HuH-7.5 (cell line): Measurements from ENCODE around the gene MAGI2.
"Not testable (repeated sequence)": the region's sequence is repeated elsewhere in the genome, so short reads cannot be mapped to it uniquely, and the experiment has no call there.

Source experiments
- DNase-seq: peaks from one replicate; pipeline ENCODE4 v3.0.0; 2011; ENCODE audit warnings: low spot score

MAGI2 gene

DNA sequence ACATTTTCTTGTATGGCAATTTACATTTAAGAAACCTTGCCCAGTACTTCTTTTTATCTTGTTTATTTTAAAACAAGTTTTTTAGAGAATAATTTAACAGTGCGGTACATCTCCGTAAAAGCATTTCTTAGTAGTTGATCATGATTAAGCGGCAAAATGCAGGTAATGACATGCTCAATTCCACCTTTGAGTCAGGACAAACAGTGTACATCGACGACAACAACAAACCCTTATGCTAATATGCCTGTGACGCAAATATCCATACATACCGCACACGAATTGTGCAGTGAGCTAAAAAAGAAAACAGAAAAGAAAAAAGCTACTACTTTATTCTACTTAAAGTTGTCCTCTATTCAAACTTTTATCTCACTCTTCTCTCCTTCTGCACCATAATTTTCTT is 1.9 kb downstream of the MAGI2 start:
- no peak for DNase-seq

DNA sequence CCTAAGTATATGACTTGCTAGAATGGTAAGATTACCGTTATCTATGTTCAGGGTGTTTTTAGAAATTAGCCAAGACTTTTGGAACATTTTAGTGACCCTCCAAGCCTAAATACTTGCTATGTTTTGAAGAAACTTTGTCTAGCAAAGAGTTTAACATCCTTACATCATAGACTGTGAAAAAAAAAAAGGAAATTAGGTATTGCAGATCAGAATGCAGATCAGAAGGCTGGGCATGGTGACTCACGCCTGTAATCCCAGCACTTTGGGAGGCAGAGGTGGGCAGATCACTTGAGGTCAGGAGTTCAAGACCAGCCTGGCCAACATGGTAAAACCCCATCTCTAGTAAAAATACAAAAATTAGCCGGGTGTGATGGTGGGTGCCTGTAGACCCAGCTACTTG is 10.7 kb downstream of the MAGI2 start:
- not testable (repeated sequence) for DNase-seq

DNA sequence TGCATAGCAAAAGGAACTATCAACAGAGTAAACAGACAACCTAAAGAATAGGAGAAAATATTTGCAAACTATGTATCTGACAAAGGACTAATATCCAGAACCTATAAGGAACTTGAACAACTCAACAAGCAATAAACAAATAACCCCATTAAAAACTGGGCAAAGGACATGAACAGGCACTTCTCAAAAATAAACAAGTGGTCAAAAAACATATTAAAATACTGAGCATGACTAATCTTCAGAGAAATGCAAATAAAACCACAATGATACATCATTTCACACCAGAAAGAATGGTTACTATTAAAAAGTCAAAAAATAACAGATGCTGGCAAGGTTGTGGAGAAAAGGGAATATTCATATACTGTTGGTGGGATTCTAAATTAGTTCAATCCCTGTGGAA is 17.1 kb downstream of the MAGI2 start:
- no peak for DNase-seq

DNA sequence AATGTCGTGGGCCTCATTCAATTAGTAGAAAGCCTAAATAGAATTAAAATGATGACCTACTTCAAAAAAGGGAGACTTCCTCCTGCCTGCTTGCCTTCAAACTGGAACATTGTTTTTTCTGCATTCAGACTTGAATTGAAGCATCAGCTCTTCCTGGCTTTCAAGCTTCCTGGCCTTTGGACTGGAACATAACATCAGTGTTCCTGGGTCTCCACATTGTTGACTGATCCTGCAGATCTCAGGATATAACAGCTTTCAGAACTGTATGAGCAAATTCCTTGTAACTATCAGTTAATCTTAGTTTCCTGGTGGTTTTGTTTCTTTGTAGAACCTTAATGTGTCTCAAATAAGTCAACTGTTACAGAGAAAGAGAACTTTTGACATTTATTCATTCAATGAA is 18.6 kb downstream of the MAGI2 start:
- DNase-seq: no peak

DNA sequence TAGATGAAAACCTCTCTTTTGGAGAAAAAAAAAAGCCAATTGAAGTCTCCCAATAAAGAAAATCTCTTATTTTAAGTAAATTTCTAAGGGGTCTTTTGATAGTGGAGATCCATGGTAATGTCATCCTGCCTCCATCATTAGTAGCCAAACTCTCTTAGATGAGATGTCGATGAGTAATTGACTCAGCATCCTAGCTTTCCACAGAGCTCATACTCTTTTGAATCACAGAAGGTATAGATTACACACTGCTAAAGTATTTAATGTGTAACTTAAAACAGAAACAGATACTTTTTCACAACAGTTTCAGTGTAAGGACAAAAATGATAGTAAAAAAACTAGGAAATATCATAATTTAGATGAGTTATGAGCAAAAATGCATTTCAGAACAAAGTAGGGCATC is 19.4 kb downstream of the MAGI2 start:
- DNase-seq: no peak

DNA sequence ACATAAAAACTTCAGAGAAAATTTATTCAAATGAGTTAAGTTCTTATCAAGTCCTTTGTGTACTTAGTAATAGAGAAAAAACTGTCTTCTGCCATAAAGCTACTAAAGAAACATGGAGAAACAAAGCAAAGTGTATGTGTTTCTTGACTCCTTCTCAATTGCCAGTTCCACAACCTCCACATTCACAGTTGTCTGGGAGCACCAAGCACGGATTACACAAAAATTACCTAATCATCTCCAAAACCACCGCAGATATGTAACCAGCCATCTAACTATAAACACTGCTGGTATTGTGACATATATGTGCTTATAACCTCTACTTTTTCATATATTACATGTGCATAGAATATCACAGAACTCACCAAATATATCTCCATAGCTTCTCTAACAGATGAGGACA is 23.1 kb downstream of the MAGI2 start:
- DNase-seq: no peak

DNA sequence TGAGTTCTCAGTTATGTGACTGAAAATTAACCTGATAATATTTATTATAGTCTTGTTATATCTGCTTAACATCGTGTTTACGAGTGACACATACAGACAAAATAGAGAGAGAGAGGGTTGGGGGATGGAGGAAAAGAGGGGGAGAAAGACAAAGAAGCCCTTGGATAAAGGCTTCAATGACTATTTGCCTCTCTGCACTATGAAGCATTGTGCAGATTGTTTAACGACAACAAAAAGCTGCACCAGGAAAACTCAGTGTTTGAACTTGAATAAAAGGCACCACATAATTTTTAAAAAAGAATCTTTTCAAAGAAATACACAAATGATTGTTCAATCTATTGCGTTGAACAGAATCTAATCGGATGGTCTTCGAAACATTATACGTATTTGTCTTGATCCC is 27.8 kb downstream of the MAGI2 start:
- no peak for DNase-seq

DNA sequence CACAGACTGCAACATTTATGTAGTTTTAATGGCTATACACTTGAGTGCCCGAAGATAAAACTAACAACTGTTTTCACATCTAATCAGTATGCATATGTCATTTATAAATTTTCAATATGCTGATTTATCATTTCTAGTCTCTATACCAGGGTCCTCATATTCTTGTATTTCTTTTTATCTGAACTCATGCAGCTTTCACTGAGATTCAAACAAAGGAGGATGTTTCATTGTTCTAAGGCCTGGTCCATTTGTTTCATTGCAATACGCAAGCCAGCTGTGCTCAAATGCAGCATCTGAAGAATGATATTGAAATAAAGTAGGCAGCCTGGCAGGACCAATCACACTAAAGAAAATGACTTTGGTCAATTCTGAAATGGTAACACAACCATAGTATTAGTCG is 31.7 kb downstream of the MAGI2 start:
- DNase-seq: no peak

DNA sequence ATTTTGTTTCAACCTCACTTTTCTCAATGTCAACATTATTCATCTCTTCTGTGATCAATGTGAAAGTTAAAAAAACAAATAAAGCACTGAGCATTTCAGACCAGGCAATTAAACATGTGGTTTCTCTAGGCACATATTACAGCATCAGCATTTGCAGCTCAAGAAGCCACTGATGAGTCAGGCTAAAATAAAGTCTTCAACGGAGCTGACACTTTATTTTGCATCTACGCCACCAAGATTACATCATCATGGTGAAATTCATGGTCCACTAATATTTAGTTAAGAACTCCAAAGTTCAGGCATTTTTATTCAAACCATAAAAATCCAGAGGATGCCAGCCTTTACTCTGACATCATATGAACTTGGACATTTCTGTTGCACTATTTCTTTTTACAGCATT is 33.0 kb downstream of the MAGI2 start:
- no peak for DNase-seq

DNA sequence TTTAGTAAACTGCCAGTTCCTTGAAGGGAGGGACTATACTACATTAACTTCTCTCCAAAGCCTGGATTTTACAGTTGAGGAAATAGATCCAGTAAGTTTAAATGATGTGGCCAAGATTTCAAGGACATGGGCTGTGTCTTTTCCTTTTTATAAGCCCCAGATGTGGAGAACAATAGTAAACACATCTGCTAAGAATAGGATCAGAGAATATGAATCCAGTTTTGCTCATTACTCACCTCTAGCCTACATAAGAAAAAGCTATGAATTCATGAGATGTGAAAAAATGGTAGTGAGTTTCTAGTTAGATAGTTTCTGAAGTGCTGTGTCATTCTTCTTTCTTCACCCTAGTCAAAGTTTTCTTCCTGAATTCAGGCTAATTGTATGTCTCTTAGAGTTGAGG is 38.6 kb downstream of the MAGI2 start:
- no peak for DNase-seq

DNA sequence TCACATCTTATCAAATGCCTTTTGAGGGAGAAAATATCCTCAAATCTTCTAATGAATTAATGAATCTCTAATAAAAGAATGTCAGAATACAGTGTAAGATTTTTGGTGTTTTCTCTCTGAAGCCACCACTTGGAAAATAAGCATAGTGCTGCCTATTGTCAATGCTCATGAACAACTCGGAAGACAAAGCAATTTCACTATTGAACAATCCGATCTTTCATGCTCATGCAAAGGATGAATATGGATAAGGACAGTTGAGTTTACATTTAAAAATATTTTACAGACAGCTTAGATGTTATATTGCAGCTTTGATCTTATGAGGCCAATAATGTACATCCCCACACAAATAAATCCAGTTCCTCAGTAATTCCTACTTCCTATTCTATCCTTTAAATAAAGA is 40.6 kb downstream of the MAGI2 start:
- DNase-seq: no peak

DNA sequence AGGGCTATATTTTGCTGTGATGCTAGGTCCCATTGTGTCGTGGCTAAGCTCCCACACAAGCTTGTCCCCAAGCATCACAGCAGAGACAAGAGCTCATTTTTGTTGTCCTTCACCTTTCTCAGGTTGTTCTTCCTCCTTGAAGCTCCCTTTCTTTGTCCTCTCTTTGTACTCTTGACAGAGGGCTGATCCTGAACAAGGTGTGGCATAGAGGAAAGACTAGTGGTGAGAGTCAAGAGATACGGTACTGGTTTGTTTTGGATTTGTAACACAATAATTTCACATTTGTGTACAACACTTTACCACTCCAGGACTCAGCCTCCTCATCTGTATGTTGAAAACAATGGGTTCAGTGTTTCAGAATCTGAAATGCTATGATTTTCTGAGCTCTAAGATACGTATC is 41.0 kb downstream of the MAGI2 start:
- DNase-seq: no peak

DNA sequence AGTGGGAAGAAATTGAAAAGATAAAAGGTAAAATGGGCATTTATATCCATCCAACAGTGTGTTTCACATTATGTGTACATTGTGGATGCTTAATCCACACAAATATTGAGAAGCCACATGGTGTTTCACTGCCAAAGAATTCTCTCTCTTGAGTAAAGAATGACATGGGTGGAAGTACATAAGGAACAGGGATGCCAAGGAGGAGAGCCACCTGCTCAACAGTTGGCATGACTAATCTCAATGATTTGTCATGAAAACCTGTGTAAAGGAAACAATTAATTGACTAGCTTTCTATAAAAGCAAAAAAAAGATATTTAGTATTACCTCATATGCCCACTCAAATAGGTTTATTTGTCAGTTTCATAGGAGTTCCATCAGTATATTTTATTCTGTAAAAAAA is 43.1 kb downstream of the MAGI2 start:
- no peak for DNase-seq

DNA sequence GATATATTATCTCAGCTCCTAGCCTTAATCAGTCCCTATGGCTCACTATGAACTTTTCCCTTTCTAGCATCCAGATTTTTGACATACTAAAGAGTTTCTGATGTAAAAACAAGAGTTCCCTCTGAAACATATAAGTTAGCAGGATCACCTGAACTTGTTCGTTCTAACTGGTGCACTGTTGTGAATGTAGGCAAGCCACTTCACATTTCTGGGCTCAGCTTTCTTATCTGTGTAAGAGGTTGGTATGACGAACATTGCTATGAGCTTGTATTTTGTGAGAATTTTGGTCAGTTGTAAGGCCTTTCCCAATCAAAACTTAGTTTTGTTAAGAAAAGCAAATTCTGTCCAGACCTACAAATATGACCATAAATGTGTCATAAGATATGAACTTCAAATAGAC is 46.1 kb downstream of the MAGI2 start:
- DNase-seq: no peak

DNA sequence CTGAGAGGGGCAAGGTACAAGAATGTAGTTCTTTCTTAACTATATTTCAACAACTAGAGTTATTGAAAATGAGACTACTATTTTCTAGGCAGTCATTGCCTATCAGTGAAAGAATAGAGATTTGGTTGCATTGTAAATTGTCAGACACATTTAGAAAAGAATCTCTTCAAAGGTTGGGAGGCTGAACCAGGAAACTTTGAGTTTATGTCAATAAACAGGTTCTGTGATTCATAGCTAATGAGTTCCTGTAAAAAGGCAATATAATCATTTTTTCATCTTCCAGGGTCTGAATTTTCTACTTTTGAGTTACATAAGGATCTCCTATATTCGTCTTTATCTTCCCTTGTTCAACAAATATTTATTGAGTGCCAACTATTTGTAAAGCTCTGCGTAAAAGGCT is 47.1 kb downstream of the MAGI2 start:
- no peak for DNase-seq

DNA sequence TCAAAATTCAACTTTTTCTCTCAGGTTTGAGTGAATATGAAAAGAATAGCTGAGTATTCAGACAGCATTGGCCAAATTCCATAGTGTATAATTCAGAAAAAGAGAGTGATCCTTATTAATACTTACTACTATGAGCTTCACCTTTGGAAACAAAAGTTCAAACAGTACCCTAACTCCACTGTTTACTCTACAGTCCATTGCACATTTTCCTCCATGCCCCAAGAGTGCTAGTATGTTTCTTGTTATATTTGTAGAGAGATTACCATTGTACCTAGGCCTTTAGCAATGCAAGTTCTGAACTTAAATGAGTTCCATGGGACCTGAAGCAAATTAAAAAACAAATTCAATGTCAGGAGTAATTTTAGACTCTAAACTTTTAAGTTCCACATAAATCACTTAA is 48.1 kb downstream of the MAGI2 start:
- DNase-seq: no peak

DNA sequence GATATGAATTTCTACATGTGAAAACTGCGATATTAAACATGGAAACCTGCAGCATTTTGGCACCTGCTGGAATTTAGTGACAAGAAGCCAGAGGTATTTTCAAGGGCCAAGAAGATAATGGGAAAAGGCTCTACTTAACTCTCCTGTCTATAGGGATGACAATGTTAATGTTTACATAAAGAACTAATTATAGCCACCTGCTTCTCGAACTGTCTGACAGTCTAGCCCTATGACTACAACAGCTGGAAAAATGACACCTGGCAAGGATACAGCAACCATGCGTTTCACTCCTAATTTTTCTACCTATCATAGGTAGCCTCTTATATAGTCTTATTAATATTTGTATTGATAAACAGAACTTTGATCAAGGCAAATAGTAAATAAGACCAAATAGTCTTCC is 49.6 kb downstream of the MAGI2 start:
- DNase-seq: no peak

DNA sequence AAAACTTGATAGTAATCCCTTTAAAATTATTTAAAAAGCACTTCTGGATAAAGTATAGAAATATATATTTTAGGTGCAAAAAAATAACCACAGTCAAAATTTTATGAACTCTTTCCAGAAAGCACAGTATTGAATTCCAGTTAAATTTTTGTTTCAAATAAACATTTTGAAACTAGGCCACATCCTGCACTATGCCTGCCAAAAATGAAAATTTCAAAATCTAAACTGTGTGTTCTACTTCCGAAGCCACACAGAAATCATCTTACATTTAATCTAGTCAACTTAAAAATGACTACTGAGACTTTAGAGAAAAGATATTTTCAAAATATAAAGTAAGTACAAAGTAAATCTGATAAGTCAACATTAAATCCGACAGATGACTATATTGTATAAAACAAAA is 50.0 kb downstream of the MAGI2 start:
- DNase-seq: no peak

DNA sequence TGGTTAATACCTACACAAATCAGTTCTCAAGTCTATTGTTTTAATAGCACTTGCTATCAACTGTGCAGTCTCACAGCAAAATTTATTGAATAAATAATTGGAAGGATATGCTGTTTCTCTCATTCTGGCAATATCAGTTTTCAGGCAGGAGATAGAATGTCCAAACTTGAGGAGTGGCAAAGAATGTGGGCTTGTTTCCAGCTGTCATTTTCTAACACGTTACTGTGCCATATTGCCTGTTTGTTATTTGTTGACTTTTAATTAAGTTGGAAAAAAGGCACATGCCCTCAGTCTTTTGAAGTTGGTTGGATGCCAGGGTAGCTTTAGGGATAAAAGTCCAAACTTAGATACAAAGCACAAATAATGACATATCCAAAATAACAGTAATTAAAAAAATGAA is 52.2 kb downstream of the MAGI2 start:
- DNase-seq: no peak

DNA sequence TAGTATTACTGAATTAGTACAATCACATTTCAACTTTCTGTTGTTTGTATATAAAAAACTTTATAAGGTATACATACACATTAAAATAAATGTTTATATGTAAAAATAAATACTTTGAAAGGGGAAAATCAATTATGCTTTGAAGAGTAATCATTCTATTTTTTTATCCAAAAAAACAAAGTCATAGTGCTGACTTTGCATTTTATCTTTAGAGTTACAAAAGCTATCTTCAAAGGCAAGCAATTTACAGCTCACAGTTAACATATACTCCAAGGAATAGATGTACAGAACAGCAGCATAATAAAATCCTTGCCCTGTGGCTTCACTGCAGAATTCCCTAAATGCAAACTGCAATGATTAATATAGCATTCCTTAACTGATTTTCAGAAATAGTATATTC is 53.2 kb downstream of the MAGI2 start:
- no peak for DNase-seq

DNA sequence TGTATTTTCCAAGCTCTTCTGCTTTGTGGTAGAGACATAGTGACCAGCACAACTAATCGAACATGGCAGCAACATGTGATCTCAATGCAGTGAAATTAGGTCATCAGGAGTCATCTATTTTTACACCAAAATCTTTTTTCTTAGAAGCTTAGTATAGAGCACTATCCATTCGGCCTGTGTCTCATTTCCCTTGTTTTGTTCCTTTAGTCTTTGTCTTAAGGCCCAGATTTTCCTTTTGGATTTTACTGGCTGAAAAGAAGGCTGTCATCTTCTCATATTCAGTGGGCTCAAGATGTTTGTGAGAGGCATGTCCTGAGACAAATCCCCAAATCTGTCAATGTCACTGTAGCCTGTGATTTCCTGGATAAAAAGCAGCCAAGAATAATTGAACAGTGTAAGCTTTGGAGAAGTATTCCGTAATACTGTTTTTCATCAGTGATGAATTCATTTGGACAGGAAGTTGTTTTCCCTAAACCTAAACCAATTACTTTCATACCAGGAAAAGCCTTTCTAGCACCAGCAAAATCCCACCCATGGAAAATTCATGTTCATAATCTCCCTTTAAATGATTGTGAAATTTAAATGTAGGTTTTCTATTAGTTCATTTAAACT is 55.2 kb downstream of the MAGI2 start:
- no peak for DNase-seq

DNA sequence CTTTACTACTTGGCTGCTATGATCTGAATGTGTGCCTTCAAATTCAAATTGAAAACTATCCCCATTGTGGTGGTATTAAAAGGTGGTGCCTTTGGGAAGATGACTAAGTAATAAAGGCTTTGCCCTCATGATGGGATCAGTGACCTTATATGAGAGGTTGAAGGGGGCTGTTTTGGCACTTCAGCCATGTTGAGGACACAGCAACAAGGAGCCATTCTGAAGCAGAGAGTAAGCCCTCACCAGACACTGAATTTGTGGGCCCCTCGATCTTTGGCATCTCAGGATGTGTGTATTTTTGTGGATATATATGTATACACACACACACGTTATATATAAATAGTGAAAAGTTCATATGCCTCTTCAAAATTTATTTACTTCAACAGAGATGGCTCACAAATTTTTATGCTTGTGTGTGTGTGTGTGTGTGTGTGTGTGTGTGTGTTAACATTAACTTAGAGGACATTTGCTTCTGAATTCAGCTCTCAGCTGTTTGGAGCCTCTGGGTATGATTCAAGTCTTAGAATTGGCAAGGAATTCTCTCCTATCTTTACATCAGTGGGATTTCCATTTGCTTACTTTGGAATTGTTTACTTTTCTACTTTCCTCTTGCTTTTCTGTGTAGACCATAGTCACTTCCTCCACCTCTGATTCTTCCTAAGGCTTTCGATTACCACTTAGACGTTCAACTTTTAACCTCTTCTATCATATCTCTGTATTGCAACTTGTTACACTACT is 66.6 kb downstream of the MAGI2 start:
- no peak for DNase-seq

DNA sequence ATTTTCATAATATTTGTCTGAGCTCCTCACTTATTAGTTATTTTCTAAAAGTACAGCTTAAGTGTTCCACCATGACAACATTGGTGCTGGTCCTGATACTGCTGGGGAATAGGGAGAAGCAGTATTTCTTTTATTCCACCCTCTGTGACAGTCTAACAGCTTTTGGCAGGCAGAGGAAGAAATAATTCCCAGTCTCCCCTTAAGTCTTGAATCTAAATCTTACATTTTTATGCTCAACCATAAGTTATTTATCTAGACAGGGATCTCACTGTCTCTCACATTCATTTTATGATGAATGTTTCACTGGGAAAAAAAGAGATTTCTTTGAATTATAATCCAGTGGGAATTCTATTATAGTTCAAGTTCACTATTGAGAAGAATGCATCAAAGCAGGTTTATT is 71.5 kb downstream of the MAGI2 start:
- no peak for DNase-seq

DNA sequence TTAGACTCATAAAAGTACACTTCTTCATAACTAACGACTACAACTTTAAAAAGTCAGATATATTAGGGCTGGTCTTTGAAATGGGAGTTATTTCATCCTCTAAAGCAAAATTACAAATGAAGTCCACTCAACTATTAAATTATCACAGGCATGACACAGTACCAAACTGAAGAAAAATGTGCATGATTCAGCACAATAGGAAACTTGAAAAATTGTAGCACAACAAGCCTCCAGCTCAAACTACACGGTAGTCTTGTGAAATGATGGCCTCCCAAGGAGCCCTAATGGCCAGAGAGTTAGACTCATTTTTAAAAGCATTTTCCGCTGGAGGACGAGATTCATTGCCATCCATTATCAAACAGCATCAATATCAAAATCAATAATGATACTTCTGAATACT is 76.4 kb downstream of the MAGI2 start:
- DNase-seq: no peak
